GM18507 (cell line): Measurements from ENCODE around the gene EIF4E3.
A peak's percentile ranks its signal among the peaks of the same experiment; 100 is the strongest.

Experiments
- DNase-seq: peaks from one replicate; pipeline ENCODE4 v3.0.0; 2011; ENCODE audit warnings: low read depth; ENCODE audit not compliant: insufficient read length; ENCODE audit errors: extremely low spot score
- FAIRE-seq: peaks from 2 replicates; lab custom pipeline; 2011; peaks lifted over from hg19 to GRCh38; lab: Jason Lieb, UNC

The EIF4E3 gene

GRCh38 chr3:71694358-71694999 lies 30.7 kb downstream of the EIF4E3 start:
- DNase-seq: no peak
- no peak for FAIRE-seq

GRCh38 chr3:71693641-71694040 lies 31.6 kb downstream of the EIF4E3 start:
- no peak for DNase-seq
- no peak for FAIRE-seq

GRCh38 chr3:71692139-71692538 lies 33.1 kb downstream of the EIF4E3 start:
- no peak for FAIRE-seq
- DNase-seq: no peak

GRCh38 chr3:71690341-71690841 lies 34.8 kb downstream of the EIF4E3 start:
- FAIRE-seq (no peak), DNase-seq (no peak)

- DNase-seq (no peak), FAIRE-seq (no peak)
Measured at GRCh38 chr3:71689291-71689690, 35.9 kb downstream of the EIF4E3 start.

- DNase-seq: no peak
Measured at GRCh38 chr3:71688121-71688520, 37.1 kb downstream of the EIF4E3 start.

GRCh38 chr3:71685686-71686085 lies 39.5 kb downstream of the EIF4E3 start:
- FAIRE-seq (no peak), DNase-seq (no peak)

More at GRCh38 chr3:71688121-71688520, 37.1 kb downstream of the EIF4E3 start:
- no peak for FAIRE-seq

GRCh38 chr3:71684757-71685386 lies 40.3 kb downstream of the EIF4E3 start:
- FAIRE-seq (no peak), DNase-seq (no peak)

GRCh38 chr3:71684046-71684756 lies 41.0 kb downstream of the EIF4E3 start:
- FAIRE-seq (no peak), DNase-seq (no peak)

- DNase-seq: peak; percentile 14
- peak; percentile 70 for FAIRE-seq
Measured at GRCh38 chr3:71681224-71681668, 44.0 kb downstream of the EIF4E3 start.

- DNase-seq (no peak), FAIRE-seq (no peak)
Measured at GRCh38 chr3:71680603-71681002, 44.6 kb downstream of the EIF4E3 start.

GRCh38 chr3:71676931-71677330 lies 48.3 kb downstream of the EIF4E3 start:
- FAIRE-seq: no peak
- DNase-seq: no peak

GRCh38 chr3:71673486-71673885 lies 51.7 kb downstream of the EIF4E3 start:
- FAIRE-seq: no peak

GRCh38 chr3:71672807-71673206 lies 52.4 kb downstream of the EIF4E3 start:
- DNase-seq (no peak), FAIRE-seq (no peak)

More at GRCh38 chr3:71673486-71673885, 51.7 kb downstream of the EIF4E3 start:
- DNase-seq: no peak

- FAIRE-seq: no peak
- DNase-seq: no peak
Measured at GRCh38 chr3:71672340-71672739, 52.9 kb downstream of the EIF4E3 start.

- no peak for DNase-seq
- FAIRE-seq: no peak
Measured at GRCh38 chr3:71671216-71671845, 53.9 kb downstream of the EIF4E3 start.

GRCh38 chr3:71662568-71662967 lies 62.6 kb downstream of the EIF4E3 start:
- FAIRE-seq (no peak), DNase-seq (no peak)

GRCh38 chr3:71662056-71662455 lies 63.1 kb downstream of the EIF4E3 start:
- DNase-seq (no peak), FAIRE-seq (no peak)

- DNase-seq (no peak), FAIRE-seq (no peak)
Measured at GRCh38 chr3:71659864-71660591, 65.2 kb downstream of the EIF4E3 start.
